ENCODE data around the gene GTPBP1.
A peak's percentile ranks its signal among the peaks of the same experiment; 100 is the strongest.

GTPBP1 gene

GRCh38 chr22:38754751-38755154, 49.0 kb downstream of the GTPBP1 start:
- peak; percentile 45 for DNase-seq (ENCODE audit: low read depth)
- H3K4me3 ChIP-seq (ENCODE audit: low read length): peak overlapping the region; percentile 72
- no peak for TF ChIP-seq CTCF (conservative IDR thresholded peaks at IDR 0.05; ENCODE audit: low read length)

GRCh38 chr22:38755155-38755910, 49.6 kb downstream of the GTPBP1 start:
- peak; percentile 78 for DNase-seq (ENCODE audit: low read depth)
- TF ChIP-seq CTCF (conservative IDR thresholded peaks at IDR 0.05; ENCODE audit: low read length): no peak
- peak overlapping the region; percentile 72 for H3K4me3 ChIP-seq (ENCODE audit: low read length)

- DNase-seq (ENCODE audit: low read depth): peak; percentile 83
- H3K4me3 ChIP-seq (ENCODE audit: low read length): peak within 1 kb of the TSS; percentile 72
- TF ChIP-seq CTCF (conservative IDR thresholded peaks at IDR 0.05; ENCODE audit: low read length): no peak
Observed at GRCh38 chr22:38755911-38756532, 50.3 kb downstream of the GTPBP1 start, which contains the start of gene SUN2. Gene SUN2 (minus strand): TSS chr22:38755998. CDS start chr22:38752628, 3,370 bp downstream.

GRCh38 chr22:38756711-38757463, 51.1 kb downstream of the GTPBP1 start:
- TF ChIP-seq CTCF (conservative IDR thresholded peaks at IDR 0.05; ENCODE audit: low read length): no peak
- DNase-seq (ENCODE audit: low read depth): no peak
- H3K4me3 ChIP-seq (ENCODE audit: low read length): peak overlapping the region; percentile 12

- H3K4me3 ChIP-seq (ENCODE audit: low read length): no peak overlapping the region
- no peak for DNase-seq (ENCODE audit: low read depth)
Observed at GRCh38 chr22:38757464-38757757, 51.7 kb downstream of the GTPBP1 start.

GRCh38 chr22:38758276-38758945, 52.7 kb downstream of the GTPBP1 start:
- no peak overlapping the region for H3K4me3 ChIP-seq (ENCODE audit: low read length)
- DNase-seq (ENCODE audit: low read depth): no peak
- TF ChIP-seq CTCF (conservative IDR thresholded peaks at IDR 0.05; ENCODE audit: low read length): no peak

More at GRCh38 chr22:38757464-38757757, 51.7 kb downstream of the GTPBP1 start:
- no peak for TF ChIP-seq CTCF (conservative IDR thresholded peaks at IDR 0.05; ENCODE audit: low read length)

Data from AG10803 (cell line).